GM15510 (cell line): ENCODE results near the gene MME.

ENCODE experiments used
- POLR2A ChIP-seq: IDR thresholded peaks from 3 replicates; pipeline ENCODE4 v1.6.1; 2011; ENCODE audit warnings: borderline replicate concordance; ENCODE audit not compliant: insufficient read length; ENCODE audit errors: extremely low read depth

Gene MME

DNA sequence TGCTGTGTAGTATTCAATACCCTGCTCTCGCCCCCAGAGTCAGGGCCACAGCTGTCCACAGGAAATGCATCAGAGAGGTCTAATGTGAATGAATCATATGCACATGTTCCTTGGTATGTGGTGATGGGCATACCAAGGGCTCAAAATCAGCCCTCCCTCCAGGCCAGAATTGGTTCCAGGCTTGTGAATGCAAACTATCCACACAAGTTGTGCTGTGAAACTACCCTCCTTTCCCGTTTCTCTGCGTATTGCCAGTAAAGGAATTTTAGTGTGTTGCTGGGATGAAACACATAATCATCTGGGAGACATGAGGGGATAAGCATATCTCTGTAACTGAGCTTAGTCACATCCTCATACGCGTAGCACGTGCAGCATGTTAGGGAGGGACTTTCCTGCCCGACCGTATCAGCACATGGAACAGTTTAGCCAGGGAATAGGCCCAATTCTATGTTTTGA lies 9.2 kb upstream of the MME start:
- no peak for TF ChIP-seq POLR2A

DNA sequence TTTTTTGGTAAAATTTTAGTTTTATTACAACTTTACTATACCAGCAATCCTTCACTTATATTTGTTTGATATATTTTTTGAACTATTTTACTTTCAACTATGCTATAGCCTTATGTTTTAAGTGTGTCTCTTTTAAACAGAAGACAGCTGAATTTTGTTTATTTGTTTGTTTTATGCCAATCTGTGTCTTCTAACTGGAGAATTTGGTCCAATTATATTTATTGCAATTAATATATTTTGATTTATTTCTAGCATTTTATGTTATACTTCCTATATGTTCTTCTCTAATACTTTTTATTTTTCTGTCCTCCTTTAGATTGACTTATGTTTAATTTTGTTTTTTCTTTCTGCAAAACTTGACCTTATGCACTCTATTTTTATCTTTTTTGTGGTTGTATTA lies 4.9 kb upstream of the MME start:
- TF ChIP-seq POLR2A = no peak

DNA sequence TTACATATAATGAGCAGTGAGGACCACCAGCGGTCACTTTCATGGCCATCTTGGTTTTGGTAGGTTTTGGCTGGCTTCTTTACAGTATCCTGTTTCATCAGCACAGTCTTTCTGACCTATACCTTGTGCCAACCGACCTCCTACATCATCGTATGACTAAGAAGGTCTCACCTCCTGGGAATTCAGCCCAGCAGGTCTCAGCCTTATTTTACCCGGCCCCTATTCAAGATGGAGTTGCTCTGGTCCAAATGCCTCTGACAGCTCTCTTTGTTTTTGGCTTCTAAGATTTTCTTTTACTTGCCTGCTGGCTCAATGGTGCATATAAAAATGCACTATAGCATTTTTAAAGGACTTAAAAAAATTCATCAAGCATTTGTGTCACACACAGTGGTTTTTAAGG lies 3.2 kb upstream of the MME start:
- TF ChIP-seq POLR2A = no peak

DNA sequence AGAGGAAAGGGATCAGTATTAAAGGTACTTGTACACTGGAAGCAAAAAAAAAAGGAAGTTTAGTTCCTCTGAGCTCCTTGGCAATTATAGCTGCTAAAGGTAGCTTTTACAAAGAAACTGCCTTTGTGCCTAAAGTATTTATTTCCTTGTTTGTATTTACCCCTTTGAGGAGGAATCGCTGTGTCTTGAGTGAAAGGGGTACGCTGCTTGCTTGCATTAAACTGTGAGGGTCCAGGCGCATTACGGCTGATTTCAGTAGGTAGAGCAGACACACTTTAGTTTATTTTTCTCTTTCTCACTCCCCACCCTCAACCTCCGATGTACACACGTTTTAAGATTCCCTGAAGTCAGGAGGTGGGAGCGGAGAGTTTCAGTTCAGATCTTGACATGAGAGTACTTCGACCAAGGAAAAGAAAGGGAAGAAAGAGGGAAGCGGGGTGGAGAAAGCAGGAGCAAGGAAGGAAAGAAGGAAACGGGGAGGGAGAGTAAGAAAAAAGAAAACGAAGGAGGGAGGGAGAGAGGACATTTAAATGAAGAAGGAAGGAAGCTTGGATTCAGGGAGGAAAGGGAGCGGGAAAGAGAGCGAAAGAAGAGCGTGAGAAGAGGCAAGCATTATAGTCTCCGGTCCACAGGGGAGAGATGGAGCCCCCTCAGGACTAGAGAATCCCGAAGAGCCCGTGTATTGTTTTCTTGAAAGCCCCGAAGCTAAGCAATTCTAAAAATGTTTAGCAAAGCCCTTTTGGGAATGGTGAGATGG lies 1.2 kb upstream of the MME start:
- no peak for TF ChIP-seq POLR2A

DNA sequence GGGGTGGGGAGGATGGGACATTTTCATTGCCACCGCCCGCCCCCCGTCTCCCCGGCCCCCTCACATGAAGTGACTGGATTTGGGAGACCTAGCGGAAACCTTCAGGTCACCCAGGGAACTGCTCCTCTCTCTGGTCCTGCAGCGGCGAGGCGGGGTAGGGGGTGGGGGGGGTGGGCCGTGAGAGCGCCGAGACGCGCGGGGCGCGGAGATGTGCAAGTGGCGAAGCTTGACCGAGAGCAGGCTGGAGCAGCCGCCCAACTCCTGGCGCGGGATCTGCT lies 712 bp upstream of the MME start:
- no peak for TF ChIP-seq POLR2A

DNA sequence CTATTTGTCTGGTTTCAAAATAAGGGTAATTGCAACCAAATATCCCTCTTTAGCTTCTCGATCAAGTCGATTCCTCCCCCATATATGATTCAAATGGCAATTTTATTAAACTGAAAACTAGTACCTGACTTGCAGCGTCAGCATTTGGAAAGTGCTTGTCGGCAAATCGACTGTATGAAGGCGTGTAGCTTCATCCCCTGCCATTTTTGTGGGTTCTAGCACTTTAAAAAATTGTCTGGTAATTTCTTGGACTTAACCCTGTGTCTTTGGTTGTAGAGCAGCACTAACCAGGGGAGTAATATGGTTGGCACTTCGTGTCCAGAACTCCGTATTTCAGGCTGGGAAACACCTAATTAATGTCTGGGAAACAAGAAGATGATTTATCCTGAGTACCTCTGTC lies 573 bp downstream of the MME start:
- no peak for TF ChIP-seq POLR2A

DNA sequence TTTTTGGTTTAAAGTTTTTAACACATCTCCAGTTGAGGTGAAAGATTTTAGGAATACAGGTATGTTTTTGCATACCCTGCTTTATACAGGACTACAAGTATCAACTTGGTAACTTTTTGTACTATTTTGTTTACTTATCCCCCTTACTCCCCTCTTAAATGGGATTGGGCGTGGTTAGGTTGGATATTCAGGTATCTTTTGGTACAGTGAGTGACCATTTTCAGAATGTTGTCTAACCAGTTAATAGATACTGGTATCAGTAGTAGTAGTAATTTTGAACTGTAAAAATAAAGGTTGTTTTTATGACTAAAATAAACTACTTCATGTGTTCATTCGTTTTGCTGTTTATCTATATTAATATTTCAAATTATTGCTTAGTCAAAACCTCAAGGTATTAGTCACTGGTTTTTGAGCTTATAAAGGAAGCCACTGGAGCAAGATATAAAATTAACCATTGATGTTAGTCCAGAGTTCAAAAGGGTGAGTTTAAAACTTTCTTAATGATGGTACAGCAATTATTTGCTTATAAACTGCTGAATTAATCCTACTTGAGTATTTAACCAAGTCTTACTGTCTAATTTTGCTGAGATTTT lies 3.3 kb downstream of the MME start:
- no peak for TF ChIP-seq POLR2A

DNA sequence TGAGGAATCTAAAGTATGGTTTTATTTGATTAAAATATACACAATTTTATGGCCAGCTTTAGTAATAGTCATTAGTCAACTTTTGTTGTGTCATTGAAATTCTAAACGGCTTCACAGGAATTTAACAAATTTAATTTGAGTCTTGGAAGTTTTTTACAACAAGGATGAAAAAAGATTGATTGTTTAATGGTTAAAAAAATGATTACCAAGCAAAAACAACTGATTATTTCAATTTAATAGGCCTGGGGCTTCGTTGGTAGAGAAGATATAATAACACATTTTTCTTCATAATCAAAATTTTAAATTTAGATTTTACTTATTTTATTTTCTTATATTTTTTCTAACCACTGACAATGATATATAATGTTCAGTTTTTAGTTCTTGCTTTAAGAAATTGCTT lies 4.4 kb downstream of the MME start:
- no peak for TF ChIP-seq POLR2A

DNA sequence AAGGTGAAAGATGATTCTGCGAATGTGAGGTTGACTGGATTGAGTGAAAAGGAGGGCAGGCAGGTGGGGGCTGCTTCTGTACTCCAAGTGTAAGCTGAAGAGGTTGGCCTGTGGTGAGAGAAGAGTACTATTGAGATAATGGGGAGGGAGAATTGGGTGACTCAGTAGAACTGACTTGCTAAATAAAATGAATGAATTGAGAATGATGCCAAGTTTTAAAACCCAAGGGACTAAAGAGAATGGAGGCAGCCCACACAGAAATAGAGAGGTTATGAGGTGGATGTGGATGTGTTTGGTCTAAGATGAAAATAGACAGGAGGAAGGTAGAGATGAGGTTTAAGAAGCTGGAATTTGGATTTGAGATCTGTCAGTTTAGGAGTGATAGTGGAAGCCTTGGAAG lies 5.9 kb downstream of the MME start:
- TF ChIP-seq POLR2A = no peak

DNA sequence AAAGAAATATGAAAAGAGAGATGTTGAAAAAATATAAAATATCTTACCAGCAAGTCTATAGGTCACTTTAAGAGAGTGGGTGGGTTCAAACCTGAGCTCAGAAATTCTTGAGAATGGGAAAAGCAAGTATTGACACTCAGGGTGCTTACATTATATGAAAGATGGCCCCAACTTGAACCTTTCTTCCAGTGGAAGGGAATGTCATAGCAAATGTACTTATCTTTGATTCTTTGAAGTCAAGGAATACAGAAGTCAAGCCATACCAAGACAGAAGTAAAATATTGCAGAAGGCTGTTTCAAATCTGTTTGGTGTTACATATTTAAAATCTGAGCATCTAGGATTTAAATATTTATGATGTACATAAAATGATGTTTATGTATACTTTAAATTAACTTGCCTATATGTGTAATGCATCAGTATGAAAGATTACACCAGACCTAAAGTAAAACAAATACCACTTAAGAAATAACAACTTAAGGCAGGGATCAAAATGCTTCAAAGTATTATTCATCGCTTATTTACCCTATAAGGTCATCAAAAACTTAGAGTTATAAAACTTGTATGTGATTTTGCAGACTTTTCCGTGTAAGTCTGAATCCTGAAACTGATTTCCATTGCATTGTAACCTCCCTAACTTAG lies 8.7 kb downstream of the MME start:
- TF ChIP-seq POLR2A = no peak

DNA sequence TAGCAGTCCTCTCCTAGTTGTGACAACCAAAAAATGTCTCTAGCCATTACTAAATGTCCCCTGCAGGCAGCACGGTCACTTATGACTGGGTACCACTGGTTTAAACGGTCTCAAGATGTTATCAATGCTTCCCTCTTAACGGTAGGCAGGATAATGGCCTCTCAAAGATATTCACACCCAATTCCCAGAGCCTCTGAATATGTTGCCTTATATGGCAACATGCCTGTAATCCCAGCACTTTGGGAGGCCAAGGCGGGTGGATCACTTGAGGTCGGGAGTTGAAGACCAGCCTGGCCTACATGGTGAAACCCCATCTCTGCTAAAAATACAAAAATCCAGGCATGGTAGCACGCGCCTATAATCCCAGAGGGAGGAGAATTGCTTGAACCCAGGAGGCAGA lies 9.4 kb downstream of the MME start:
- no peak for TF ChIP-seq POLR2A

DNA sequence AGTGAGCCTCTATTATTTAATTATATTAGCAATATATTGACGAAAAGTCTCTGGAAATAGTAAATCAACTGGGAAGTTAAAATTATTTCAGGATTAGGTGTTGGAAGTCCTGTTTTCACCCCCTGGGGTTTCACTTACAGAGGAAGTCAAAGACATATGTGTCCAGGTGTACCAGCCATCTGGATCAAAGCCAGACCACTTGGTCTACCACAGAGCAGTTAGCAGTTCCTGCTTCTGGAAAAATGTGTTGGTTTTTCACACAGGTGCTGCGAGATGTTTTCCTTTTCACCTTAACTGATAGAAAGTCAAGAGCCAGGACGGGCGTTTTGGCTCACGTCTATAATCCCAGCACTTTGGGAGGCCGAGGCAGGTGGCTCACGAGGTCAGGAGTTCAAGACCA lies 13.1 kb downstream of the MME start:
- no peak for TF ChIP-seq POLR2A

DNA sequence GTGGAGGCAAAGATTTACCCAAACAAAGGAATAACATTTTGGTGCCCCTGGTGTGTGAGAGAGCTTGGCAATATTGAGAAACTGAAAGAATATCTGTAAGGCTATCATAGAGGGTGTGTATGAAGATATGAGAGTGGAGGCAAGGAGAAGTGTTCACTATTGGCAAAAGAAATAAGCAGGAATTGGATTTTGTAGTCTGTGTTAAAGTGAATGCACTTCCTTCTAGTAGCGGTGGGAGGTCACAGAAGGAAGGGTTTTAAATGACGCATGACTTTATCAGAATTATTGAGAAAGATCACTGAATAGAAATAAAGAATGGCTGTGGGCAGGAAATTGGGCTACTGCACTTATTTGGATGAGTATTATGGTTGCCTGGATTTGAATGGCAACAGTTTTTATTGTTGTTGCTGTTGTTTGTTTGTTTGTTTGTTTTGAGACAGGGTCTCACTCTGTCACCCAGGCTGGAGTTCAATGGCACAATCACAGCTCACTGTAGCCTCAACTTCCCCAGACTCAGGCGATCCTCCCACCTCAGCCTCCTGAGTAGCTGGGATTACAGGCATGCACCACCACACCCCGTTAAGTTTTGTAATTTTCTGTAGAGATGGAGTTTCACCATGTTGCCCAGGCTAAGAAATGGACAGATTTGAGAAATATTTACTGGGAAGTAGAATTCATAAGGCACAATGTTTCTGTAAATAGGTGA lies 16.3 kb downstream of the MME start:
- no peak for TF ChIP-seq POLR2A

DNA sequence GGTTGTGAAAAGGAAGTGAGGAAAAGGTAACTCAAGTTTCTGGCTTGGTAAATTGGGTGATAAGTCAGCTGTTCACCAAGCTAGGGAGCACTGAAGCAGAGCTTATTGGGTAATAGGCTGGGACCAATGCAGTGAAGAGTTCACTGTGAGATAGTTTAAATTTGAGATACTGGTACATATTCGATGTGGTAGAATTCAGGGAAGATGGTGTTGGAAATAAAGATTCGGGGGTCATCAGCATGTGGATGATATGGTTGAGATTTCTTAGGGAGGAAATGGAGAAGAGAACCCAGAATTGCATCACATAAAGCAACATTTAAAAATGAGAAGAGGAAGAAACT lies 16.9 kb downstream of the MME start:
- no peak for TF ChIP-seq POLR2A

DNA sequence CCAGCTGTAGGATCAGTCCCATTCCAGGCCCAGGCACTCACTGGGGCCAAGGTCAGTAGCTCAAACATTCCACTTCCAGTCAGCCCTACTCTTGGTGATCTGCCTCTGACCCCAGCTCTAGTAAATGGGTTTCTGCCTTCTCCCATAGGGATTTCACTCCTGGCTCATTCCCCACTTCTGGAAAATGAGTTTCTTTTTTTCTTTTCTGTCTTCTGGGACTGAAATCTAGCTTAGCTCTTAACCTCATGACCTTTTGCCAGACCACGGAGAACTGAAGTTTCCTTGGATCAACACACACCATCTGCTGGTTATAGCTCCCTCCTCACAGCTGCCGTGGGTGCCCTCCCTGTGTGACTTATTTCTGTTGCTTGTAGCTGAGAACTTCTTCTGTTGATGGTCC lies 21.3 kb downstream of the MME start:
- no peak for TF ChIP-seq POLR2A

DNA sequence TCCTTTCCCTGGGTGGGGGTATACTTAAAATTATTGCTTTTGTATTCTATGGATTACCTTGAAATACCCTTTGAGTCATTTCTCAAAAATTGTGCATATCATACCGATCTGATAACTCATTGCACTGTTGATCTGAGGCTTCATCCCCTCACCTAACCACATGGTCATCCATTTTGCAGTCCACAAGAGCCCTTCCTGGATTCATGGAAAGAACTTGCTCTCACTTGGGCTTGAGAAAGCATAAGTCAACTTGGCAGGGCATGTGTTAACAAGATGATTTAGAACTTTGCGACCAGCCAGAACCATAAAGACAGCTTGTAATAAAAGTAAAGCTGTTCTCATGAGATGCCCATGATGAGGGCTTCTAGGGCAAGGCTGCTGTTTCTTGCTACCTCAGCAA lies 22.2 kb downstream of the MME start:
- no peak for TF ChIP-seq POLR2A
